PC-9 (cell line): ENCODE measurements around the gene PDE3A. TPM values are rescaled to one million over a fixed set of nuclear protein-coding genes. Genes with fewer than 3 reads are reported as not detected.

ENCODE experiments used
- BruUV-seq: library from RNA; stranded (reverse); fragments of 400-500 nt; replicated peaks from 2 replicates; lab custom pipeline; 2021; lab: Mats Ljungman, UMichigan
- CTCF ChIA-PET: fragments of 300-600 bp; sonication (Branson Sonifier 250); formaldehyde crosslinking; loops from one replicate; lab custom pipeline; 2022; ENCODE audit warnings: antibody characterized with exemption; lab: Charles Lee
- POLR2A ChIA-PET: fragments of 300-600 bp; sonication (Branson Sonifier 250); formaldehyde crosslinking; loops from one replicate; lab custom pipeline; 2022; ENCODE audit warnings: antibody characterized with exemption; ENCODE audit not compliant: unreplicated experiment; lab: Charles Lee
- DNase-seq, 2 experiments: peaks; one replicate each; pipeline versions ENCODE4 v3.0.0 to v3.0.0-alpha.2; 2015 to 2022; ENCODE audit warnings: mixed read lengths in 1 of 2
- H2AFZ ChIP-seq: fragments of 200-600 bp; sonication (generic); 2 replicates; pipeline ENCODE4 v1.8.1; 2017; ENCODE audit warnings: antibody characterized with exemption
- H3F3A ChIP-seq: fragments of 200-600 bp; sonication (generic); 2 replicates; pipeline ENCODE4 v1.8.1; 2017; ENCODE audit warnings: antibody characterized with exemption, mild to moderate bottlenecking, low read depth; ENCODE audit not compliant: insufficient read depth
- H3K27ac ChIP-seq: fragments of 200-600 bp; sonication (generic); 2 replicates; pipeline ENCODE4 v1.6.1; 2016; ENCODE audit warnings: mixed run types
- H3K27me3 ChIP-seq: fragments of 200-600 bp; sonication (generic); 2 replicates; pipeline ENCODE4 v1.6.1; 2016; ENCODE audit warnings: low read depth, mixed run types; ENCODE audit not compliant: insufficient read depth
- H3K36me3 ChIP-seq: fragments of 200-600 bp; sonication (generic); 2 replicates; pipeline ENCODE4 v1.6.1; 2016; ENCODE audit warnings: low read depth, mixed run types
- H3K4me1 ChIP-seq: fragments of 200-600 bp; sonication (generic); replicated peaks from 2 replicates; pipeline ENCODE4 v1.6.1; 2016; ENCODE audit warnings: mixed run types; ENCODE audit not compliant: insufficient read depth
- H3K4me2 ChIP-seq: fragments of 200-600 bp; sonication (generic); 2 replicates; pipeline ENCODE4 v1.6.1; 2017; ENCODE audit warnings: mixed run types
- H3K4me3 ChIP-seq: fragments of 200-600 bp; sonication (generic); 2 replicates; pipeline ENCODE4 v1.6.1; 2016; ENCODE audit warnings: mixed run types
- H3K79me2 ChIP-seq: fragments of 200-600 bp; sonication (generic); 2 replicates; pipeline ENCODE4 v1.6.1; 2017; ENCODE audit warnings: low read depth, mixed run types
- H3K9me2 ChIP-seq: fragments of 200-600 bp; sonication (generic); 2 replicates; pipeline ENCODE4 v1.8.1; 2017; ENCODE audit warnings: mild to moderate bottlenecking; ENCODE audit not compliant: insufficient read depth
- H3K9me3 ChIP-seq: fragments of 200-600 bp; sonication (generic); 2 replicates; pipeline ENCODE4 v1.8.1; 2016; ENCODE audit warnings: low read depth; ENCODE audit not compliant: insufficient read depth
- H4K20me1 ChIP-seq: fragments of 200-600 bp; sonication (generic); 2 replicates; pipeline ENCODE4 v1.8.1; 2017; ENCODE audit not compliant: insufficient read depth
- EZH2 ChIP-seq: fragments of 200-600 bp; sonication (generic); IDR thresholded peaks from 2 replicates; pipeline ENCODE4 v1.8.0; 2017; ENCODE audit warnings: antibody characterized with exemption, low read depth
- intact Hi-C: fragments of 100-400 bp; cut with micrococcal nuclease; formaldehyde crosslinking; loops from one replicate; pipeline ENCODE4 v1.10.0; 2022; ENCODE audit not compliant: unreplicated experiment
- total RNA-seq: library from RNA; stranded (reverse); gene quantifications from 2 replicates; pipeline ENCODE4 v1.2.3, GENCODE V29; 2021
- TF ChIP-seq, protein P1 (sequence below): fragments of 200-600 bp; sonication (generic); conservative IDR thresholded peaks from 2 replicates; pipeline ENCODE4 v1.6.1; 2017; ENCODE audit warnings: mixed run types, antibody characterized with exemption, mild to moderate bottlenecking, moderate library complexity

The PDE3A gene
- total RNA-seq, 1 experiment from 2014 or later, result not detected

DNA sequence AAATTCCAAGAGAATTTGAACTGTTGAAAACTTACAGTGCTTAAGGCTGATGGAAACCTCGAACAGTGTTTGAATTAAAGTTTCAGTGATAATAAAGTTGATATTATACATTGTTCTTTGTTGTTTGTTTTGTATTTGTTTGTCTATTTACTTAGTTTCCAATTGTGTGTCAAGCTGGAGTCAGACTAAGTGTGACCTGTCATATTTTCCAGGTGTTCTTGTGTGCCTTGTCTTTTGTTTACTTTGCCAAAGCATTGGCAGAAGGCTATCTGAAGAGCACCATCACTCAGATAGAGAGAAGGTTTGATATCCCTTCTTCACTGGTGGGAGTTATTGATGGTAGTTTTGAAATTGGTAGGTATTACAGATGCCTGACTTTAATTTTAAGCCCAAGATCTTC, 332.8 kb downstream of the PDE3A start:
- no peak overlapping the region for H3K27ac ChIP-seq
- H3K4me1 ChIP-seq, result no peaks in the 10 kb centered on the region
- no TSS peak for BruUV-seq
- no peaks in the 10 kb centered on the region for H3K36me3 ChIP-seq
- ChIA-PET POLR2A (no interaction called here), CTCF (interaction anchor here (0.7 kb wide), 1 partner anchor 722 kb away, joined by 13 read pairs; no protein-coding TSS in a partner anchor)
- no peaks in the 10 kb centered on the region for H3K9me3 ChIP-seq
- DNase-seq, result no peak
- TF ChIP-seq, protein P1, sequence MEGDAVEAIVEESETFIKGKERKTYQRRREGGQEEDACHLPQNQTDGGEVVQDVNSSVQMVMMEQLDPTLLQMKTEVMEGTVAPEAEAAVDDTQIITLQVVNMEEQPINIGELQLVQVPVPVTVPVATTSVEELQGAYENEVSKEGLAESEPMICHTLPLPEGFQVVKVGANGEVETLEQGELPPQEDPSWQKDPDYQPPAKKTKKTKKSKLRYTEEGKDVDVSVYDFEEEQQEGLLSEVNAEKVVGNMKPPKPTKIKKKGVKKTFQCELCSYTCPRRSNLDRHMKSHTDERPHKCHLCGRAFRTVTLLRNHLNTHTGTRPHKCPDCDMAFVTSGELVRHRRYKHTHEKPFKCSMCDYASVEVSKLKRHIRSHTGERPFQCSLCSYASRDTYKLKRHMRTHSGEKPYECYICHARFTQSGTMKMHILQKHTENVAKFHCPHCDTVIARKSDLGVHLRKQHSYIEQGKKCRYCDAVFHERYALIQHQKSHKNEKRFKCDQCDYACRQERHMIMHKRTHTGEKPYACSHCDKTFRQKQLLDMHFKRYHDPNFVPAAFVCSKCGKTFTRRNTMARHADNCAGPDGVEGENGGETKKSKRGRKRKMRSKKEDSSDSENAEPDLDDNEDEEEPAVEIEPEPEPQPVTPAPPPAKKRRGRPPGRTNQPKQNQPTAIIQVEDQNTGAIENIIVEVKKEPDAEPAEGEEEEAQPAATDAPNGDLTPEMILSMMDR, result no peak
- no peak for TF ChIP-seq EZH2
- no peaks in the 10 kb centered on the region for H3K79me2 ChIP-seq
- intact Hi-C loops, result no loop called here
- H4K20me1 ChIP-seq, result no peaks in the 10 kb centered on the region
- H3K27me3 ChIP-seq, result no peaks in the 10 kb centered on the region
- no peaks in the 10 kb centered on the region for H3F3A ChIP-seq
- H3K4me2 ChIP-seq, result no peak overlapping the region
- H3K4me3 ChIP-seq, result no peak overlapping the region
- H3K9me2 ChIP-seq, result no peaks in the 10 kb centered on the region
- H2AFZ ChIP-seq, result no peak overlapping the region; the same call in 1 of the 2 replicates

DNA sequence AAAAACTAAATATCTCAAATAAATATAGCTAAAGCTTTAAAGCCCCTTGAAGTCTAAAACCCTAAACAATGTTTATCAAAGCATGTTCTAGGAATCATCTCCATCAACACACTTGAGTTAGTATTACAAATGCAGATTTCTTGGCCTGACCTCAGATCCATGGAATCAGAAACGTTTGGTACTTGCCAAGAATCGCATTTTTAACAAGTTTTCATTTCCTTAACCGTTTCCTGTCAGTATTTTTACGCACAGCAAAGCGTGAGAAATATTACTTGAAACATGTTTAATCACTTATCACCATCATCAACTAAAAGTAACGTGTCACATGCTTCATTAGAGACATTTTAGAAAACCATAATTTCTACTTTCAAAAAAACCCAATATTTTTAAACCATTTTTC, 336.5 kb downstream of the PDE3A start:
- no peak for DNase-seq
- Histone ChIP-seq H4K20me1 (no peaks in the 10 kb centered on the region), H3K9me2 (no peaks in the 10 kb centered on the region), H3K4me2 (no peak overlapping the region), H3K9me3 (no peaks in the 10 kb centered on the region), H3K27ac (no peak overlapping the region), H3F3A (no peaks in the 10 kb centered on the region), H3K4me3 (no peak overlapping the region), H3K79me2 (no peaks in the 10 kb centered on the region), H3K27me3 (no peaks in the 10 kb centered on the region), H2AFZ (no peak overlapping the region), H3K4me1 (no peaks in the 10 kb centered on the region), H3K36me3 (no peaks in the 10 kb centered on the region)
- POLR2A ChIA-PET, result no interaction called here
- BruUV-seq, result no TSS peak
- no peak for TF ChIP-seq EZH2
- TF ChIP-seq, protein P1, result no peak
- intact Hi-C loops, result no loop called here
- CTCF ChIA-PET, result no interaction called here

DNA sequence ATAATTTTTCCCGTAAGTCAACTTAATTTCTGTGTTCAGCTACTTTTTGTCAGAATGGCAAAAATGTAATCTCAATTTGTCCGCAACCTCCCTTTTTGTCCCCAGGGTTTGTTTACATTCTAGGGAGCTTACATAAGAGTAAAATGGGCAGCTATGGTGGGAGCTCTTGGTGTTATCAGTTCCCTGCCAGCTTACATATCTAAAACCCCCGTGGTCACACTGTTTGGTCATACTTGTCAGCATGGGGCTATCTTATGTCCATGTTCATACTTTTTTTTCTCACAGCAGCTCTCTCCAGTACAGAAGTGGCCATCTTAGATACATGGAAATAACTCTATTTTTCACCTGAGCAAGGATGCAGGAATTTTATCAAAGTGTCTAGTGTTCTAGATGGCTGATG, 343.5 kb downstream of the PDE3A start:
- no peaks in the 10 kb centered on the region for H3F3A ChIP-seq
- H3K4me1 ChIP-seq, result no peaks in the 10 kb centered on the region
- H3K27me3 ChIP-seq, result no peaks in the 10 kb centered on the region
- no peak overlapping the region for H3K4me2 ChIP-seq
- no peaks in the 10 kb centered on the region; the same call in 1 of the 2 replicates for H3K9me2 ChIP-seq
- ChIA-PET POLR2A (no interaction called here), CTCF (no interaction called here)
- no peaks in the 10 kb centered on the region for H3K79me2 ChIP-seq
- no peaks in the 10 kb centered on the region for H4K20me1 ChIP-seq
- BruUV-seq, result no TSS peak
- no peak overlapping the region for H3K27ac ChIP-seq
- no peaks in the 10 kb centered on the region for H3K36me3 ChIP-seq
- H3K9me3 ChIP-seq, result no peaks in the 10 kb centered on the region
- intact Hi-C loops, result no loop called here
- DNase-seq, result no peak
- TF ChIP-seq EZH2, result no peak
- TF ChIP-seq, protein P1, result no peak
- H2AFZ ChIP-seq, result no peak overlapping the region
- no peak overlapping the region for H3K4me3 ChIP-seq
